ENCODE measurements around the gene CITED4. TPM values are rescaled to one million over a fixed set of nuclear protein-coding genes. Genes with fewer than 3 reads are reported as not detected.

CITED4 gene
- total RNA-seq, 1 donor from 2014 or later: 30.5 TPM

DNA sequence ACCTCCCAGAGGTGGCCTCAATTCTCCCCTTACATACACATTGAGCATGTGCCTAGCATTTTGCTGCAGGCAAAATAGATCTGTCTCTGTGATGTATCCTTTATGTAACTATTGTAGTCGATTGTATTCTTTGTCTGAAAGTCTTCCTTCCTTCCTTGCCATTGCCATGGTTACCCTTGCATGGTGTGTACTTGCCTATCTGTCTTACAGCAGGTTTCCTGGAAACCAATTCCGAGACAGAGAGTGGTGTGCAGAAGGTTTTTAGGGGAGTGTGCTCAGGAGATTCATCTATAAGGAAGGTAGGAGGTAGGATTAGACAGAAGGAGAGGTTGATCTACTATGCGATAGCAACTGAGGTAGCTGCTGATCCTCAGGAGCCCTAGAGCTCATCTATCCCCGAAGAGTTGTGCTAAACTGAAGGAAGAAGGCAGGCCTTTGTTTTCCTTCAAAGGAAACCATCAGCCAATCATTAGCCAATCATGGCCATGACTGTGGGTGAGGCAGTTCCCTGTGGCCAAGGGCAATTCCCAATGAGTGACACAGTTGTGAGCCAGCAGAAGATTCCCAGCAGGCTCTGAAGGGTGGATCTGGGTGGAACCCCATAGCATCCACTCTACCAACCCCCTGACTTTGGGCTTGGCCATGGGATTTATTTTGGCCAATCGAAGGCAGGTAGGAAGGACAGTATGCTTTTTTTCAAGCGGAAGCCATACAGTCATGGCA, 15.0 kb downstream of the CITED4 start:
- Mint-ChIP-seq H3K36me3 (ENCODE audit: low read depth) (peaks cover 3% of the 10 kb centered on the region), H3K4me3 (ENCODE audit: unreplicated experiment) (no peak overlapping the region), H3K9me3 (ENCODE audit: low read depth) (peaks cover 6% of the 10 kb centered on the region), H3K27ac (ENCODE audit: unreplicated experiment) (no peak overlapping the region), H3K27me3 (ENCODE audit: low read depth) (no peaks in the 10 kb centered on the region), H3K4me1 (ENCODE audit: low read depth) (peaks cover 6% of the 10 kb centered on the region)
- DNase-seq (ENCODE audit: low spot score): no peak
- TF ChIP-seq, protein P1, sequence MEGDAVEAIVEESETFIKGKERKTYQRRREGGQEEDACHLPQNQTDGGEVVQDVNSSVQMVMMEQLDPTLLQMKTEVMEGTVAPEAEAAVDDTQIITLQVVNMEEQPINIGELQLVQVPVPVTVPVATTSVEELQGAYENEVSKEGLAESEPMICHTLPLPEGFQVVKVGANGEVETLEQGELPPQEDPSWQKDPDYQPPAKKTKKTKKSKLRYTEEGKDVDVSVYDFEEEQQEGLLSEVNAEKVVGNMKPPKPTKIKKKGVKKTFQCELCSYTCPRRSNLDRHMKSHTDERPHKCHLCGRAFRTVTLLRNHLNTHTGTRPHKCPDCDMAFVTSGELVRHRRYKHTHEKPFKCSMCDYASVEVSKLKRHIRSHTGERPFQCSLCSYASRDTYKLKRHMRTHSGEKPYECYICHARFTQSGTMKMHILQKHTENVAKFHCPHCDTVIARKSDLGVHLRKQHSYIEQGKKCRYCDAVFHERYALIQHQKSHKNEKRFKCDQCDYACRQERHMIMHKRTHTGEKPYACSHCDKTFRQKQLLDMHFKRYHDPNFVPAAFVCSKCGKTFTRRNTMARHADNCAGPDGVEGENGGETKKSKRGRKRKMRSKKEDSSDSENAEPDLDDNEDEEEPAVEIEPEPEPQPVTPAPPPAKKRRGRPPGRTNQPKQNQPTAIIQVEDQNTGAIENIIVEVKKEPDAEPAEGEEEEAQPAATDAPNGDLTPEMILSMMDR (IDR thresholded peaks at IDR 0.05): no peak

DNA sequence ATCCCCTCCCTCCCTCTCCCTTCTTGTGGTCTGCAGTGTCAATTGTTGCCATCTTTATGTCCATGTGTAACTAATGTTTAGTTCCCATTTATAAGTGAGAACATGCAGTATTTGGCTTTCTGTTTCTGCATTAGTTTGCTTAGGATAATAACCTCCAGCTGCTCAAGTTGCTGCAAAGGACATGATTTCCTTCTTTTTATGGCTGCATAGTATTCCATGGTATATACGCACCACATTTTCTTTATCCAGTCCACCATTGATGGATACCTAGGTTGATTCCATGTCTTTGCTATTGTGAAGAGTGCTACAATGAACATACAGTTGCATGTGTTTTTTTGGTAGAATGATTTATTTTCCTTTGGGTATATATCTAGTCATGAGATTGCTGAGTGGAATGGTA, 16.3 kb downstream of the CITED4 start:
- Mint-ChIP-seq H3K36me3 (ENCODE audit: low read depth) (peaks cover 3% of the 10 kb centered on the region), H3K27me3 (ENCODE audit: low read depth) (no peaks in the 10 kb centered on the region), H3K4me1 (ENCODE audit: low read depth) (peaks cover 6% of the 10 kb centered on the region), H3K27ac (ENCODE audit: unreplicated experiment) (no peak overlapping the region), H3K9me3 (ENCODE audit: low read depth) (peaks cover 6% of the 10 kb centered on the region), H3K4me3 (ENCODE audit: unreplicated experiment) (no peak overlapping the region)
- no peak for DNase-seq (ENCODE audit: low spot score)
- TF ChIP-seq, protein P1 (IDR thresholded peaks at IDR 0.05): no peak

DNA sequence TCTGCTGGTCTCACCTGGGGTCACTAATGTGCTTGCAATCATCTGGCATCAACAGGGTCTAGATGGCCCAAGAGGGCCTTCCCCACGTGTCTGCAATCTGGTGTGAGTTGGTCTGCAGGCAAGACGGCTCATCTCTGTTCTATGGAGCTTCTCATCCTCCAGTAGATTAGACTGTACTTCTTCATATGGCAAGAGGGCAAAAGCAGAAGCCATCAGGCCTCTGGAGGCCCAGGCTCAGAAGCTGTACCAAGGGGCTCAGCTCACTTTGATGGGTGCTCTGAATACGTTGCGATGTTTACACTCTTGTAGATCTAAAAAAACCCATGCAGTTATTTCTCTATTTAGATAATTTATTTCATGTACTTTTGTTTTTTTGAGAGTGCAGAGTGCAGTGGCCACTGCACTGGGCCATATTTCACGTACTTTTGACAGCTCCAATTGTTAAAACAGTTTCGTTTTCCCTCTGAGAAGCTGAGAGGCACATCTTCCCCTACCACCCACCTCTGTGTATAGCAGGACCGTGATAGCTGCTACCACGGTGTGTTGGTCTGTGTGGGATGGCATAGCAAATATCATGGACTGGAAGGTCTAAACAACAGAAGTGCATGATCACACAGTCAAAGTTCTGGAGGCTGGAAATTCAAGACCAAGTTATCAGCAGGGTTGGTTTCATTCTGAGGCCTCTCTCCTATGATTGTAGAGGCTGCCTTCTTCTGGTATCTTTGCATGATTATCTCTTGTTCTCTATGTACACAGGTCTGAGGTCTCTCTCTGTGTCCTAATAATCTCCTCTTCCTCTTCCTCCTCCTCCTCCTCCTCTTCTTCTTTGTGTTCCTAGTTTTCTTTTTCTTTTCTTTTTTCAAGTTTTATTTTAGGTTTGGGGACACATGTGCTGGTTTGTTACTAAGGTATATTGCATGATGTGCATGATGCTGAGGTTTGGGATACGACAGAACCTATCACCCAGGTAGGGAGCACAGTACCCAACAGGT, 17.0 kb downstream of the CITED4 start:
- peaks cover 6% of the 10 kb centered on the region for H3K9me3 Mint-ChIP-seq (ENCODE audit: low read depth)

DNA sequence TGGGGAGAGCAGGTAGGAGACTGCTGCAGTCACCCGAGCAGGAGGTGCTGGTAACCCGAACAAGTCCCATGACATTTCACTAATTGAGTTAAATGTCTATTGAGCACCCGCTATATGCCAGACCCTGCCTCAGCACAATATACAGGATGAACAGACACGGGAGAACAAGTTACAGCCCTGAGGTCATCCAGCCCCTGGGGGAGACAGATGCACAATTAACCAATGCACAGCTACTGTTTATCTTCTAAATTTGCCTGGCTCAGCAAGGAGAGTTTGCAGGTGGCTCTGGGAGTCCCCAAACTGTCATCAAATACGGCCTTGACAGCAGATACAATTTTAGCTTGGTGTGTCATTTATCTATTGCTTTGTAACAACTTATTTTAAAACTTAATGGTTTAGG, 18.1 kb downstream of the CITED4 start:
- H3K4me1 Mint-ChIP-seq (ENCODE audit: low read depth): peaks cover 6% of the 10 kb centered on the region
- H3K9me3 Mint-ChIP-seq (ENCODE audit: low read depth): peaks cover 6% of the 10 kb centered on the region
- peaks cover 4% of the 10 kb centered on the region for H3K36me3 Mint-ChIP-seq (ENCODE audit: low read depth)
- H3K4me3 Mint-ChIP-seq (ENCODE audit: unreplicated experiment): no peak overlapping the region
- no peak for DNase-seq (ENCODE audit: low spot score)
- no peaks in the 10 kb centered on the region for H3K27me3 Mint-ChIP-seq (ENCODE audit: low read depth)
- no peak overlapping the region for H3K27ac Mint-ChIP-seq (ENCODE audit: unreplicated experiment)
- TF ChIP-seq, protein P1 (IDR thresholded peaks at IDR 0.05): no peak

More for the DNA sequence above, 17.0 kb downstream of the CITED4 start:
- Mint-ChIP-seq H3K27me3 (ENCODE audit: low read depth) (no peaks in the 10 kb centered on the region), H3K36me3 (ENCODE audit: low read depth) (peaks cover 3% of the 10 kb centered on the region), H3K4me1 (ENCODE audit: low read depth) (peaks cover 6% of the 10 kb centered on the region), H3K4me3 (ENCODE audit: unreplicated experiment) (no peak overlapping the region), H3K27ac (ENCODE audit: unreplicated experiment) (no peak overlapping the region)
- no peak for DNase-seq (ENCODE audit: low spot score)
- TF ChIP-seq, protein P1 (IDR thresholded peaks at IDR 0.05): no peak

DNA sequence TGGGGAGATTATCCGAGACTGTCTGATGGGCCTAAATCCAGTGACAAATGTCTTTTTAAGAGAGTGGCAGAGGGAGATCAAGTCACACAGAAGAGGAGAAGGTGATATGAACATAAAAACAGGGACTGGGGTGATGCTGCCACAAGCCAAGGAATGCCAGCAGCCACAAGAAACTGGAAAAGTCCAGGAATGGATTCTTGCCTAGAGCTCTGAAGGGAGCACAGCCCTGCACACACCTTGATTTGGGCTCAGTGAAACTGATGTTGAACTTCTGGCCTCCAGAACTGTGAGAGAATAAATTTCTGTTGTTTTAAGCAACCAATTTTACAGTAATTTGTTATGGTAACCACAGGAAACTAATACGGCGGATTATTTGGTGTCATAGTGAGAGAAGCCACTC, 19.5 kb downstream of the CITED4 start:
- H3K4me1 Mint-ChIP-seq (ENCODE audit: low read depth): no peaks in the 10 kb centered on the region
- no peak overlapping the region for H3K27ac Mint-ChIP-seq (ENCODE audit: unreplicated experiment)
- no peak for DNase-seq (ENCODE audit: low spot score)
- H3K4me3 Mint-ChIP-seq (ENCODE audit: unreplicated experiment): no peak overlapping the region
- TF ChIP-seq, protein P1 (IDR thresholded peaks at IDR 0.05): no peak
- H3K27me3 Mint-ChIP-seq (ENCODE audit: low read depth): no peaks in the 10 kb centered on the region
- H3K36me3 Mint-ChIP-seq (ENCODE audit: low read depth): peaks cover 8% of the 10 kb centered on the region
- H3K9me3 Mint-ChIP-seq (ENCODE audit: low read depth): peaks cover 6% of the 10 kb centered on the region

All from chondrocyte (in vitro differentiated cells).